SK-N-SH (cell line): ENCODE results near the gene CLCNKB. TPM values are rescaled to one million over a fixed set of nuclear protein-coding genes. Genes with fewer than 3 reads are reported as not detected.

Experiments used
- CTCF ChIA-PET: fragments of 300-600, 350-600 bp; formaldehyde crosslinking; extraction: SDS; loops from one replicate; lab custom pipeline; 2021; lab: Yijun Ruan, JAX
- POLR2A ChIA-PET: fragments of 350-600 bp; sonication (Branson Sonifier 250); formaldehyde crosslinking; extraction: SDS; loops from one replicate; lab custom pipeline; 2020; ENCODE audit warnings: antibody characterized with exemption, inconsistent platforms; lab: Yijun Ruan, JAX
- DNase-seq: peaks from one replicate; pipeline ENCODE4 v3.0.0; 2012
- H2AFZ ChIP-seq: fragments of 200-600 bp; sonication (generic); 2 replicates; pipeline ENCODE4 v1.8.1; 2016; ENCODE audit warnings: antibody characterized with exemption, mild to moderate bottlenecking, low read depth
- H3F3A ChIP-seq: fragments of 200-600 bp; sonication (generic); replicated peaks from 2 replicates; pipeline ENCODE3; 2016; ENCODE audit warnings: antibody characterized with exemption, mild to moderate bottlenecking; ENCODE audit not compliant: insufficient read depth
- H3K27ac ChIP-seq, 2 experiments: fragments of 200-500 bp in 1 of 2; fragments of 200-600 bp in 1 of 2; sonication (Bioruptor generic) in 1 of 2; sonication (generic), shearing (Covaris generic) in 1 of 2; 2 replicates each; pipeline versions ENCODE4 v1.5.1 to v1.6.1; 2014 to 2016; ENCODE audit warnings: low read depth in 2 of 2, inconsistent platforms in 1 of 2, low read length in 1 of 2, mild to moderate bottlenecking in 1 of 2, mixed read lengths in 1 of 2
- H3K27me3 ChIP-seq: fragments of 200-600 bp; sonication (generic), shearing (Covaris generic); 2 replicates; pipeline ENCODE4 v1.6.1; 2016; ENCODE audit warnings: mixed run types; ENCODE audit not compliant: insufficient read depth
- H3K36me3 ChIP-seq, 2 experiments: fragments of 200-500 bp in 1 of 2; fragments of 200-600 bp in 1 of 2; sonication (Bioruptor generic) in 1 of 2; sonication (generic) in 1 of 2; replicated peaks in 1 of 2; 2 replicates each; pipeline versions ENCODE3 to v1.5.1; 2014 to 2016; ENCODE audit warnings: low read length in 1 of 2, mild to moderate bottlenecking in 1 of 2; ENCODE audit not compliant: insufficient read depth in 2 of 2, control insufficient read depth in 1 of 2
- H3K4me1 ChIP-seq, 2 experiments: fragments of 200-500 bp in 1 of 2; fragments of 200-600 bp in 1 of 2; sonication (Bioruptor generic) in 1 of 2; sonication (generic), shearing (Covaris generic) in 1 of 2; 2 replicates each; pipeline versions ENCODE4 v1.5.1 to v1.6.1; 2014 to 2016; ENCODE audit warnings: low read depth in 1 of 2, low read length in 1 of 2, mixed run types in 1 of 2; ENCODE audit not compliant: insufficient read depth in 2 of 2, control insufficient read depth in 1 of 2
- H3K4me2 ChIP-seq: fragments of 200-600 bp; sonication (generic), shearing (Covaris generic); 2 replicates; pipeline ENCODE4 v1.6.1; 2017; ENCODE audit warnings: mixed run types
- H3K4me3 ChIP-seq, 2 experiments: fragments of 200-500 bp in 1 of 2; fragments of 200-600 bp in 1 of 2; sonication (Bioruptor generic) in 1 of 2; sonication (generic), shearing (Covaris generic) in 1 of 2; 2 replicates each; pipeline versions ENCODE4 v1.5.1 to v1.8.1; 2014 to 2016; ENCODE audit warnings: low read depth in 2 of 2, inconsistent platforms in 1 of 2, low read length in 1 of 2, mild to moderate bottlenecking in 1 of 2, mixed read lengths in 1 of 2, moderate library complexity in 1 of 2
- H3K79me2 ChIP-seq: fragments of 200-600 bp; sonication (generic); 2 replicates; pipeline ENCODE4 v1.8.1; 2017; ENCODE audit warnings: mild to moderate bottlenecking; ENCODE audit not compliant: insufficient read depth
- H3K9ac ChIP-seq: fragments of 200-600 bp; sonication (generic); 2 replicates; pipeline ENCODE4 v1.6.1; 2017; ENCODE audit warnings: mixed run types
- H3K9me2 ChIP-seq: fragments of 200-600 bp; sonication (generic); 2 replicates; pipeline ENCODE4 v1.6.1; 2017; ENCODE audit warnings: mixed run types
- H3K9me3 ChIP-seq: fragments of 200-600 bp; sonication (generic); 2 replicates; pipeline ENCODE4 v1.6.1; 2017; ENCODE audit warnings: mixed run types, mild to moderate bottlenecking, moderate library complexity
- H4K20me1 ChIP-seq: fragments of 200-600 bp; sonication (generic); 2 replicates; pipeline ENCODE4 v1.6.1; 2017; ENCODE audit warnings: mild to moderate bottlenecking, mixed run types; ENCODE audit not compliant: insufficient read depth
- CHD2 ChIP-seq: fragments of 150-350 bp; IDR thresholded peaks from 2 replicates; pipeline ENCODE4 v1.6.1; 2018; ENCODE audit warnings: low read length; ENCODE audit not compliant: partially characterized antibody
- CTCF ChIP-seq: fragments of 200-600 bp; sonication (generic); IDR thresholded peaks from 2 replicates; pipeline ENCODE4 v1.6.1; 2017; ENCODE audit warnings: antibody characterized with exemption, mild to moderate bottlenecking, moderate library complexity
- ELF1 ChIP-seq: IDR thresholded peaks from 2 replicates; pipeline ENCODE4 v1.4.0; 2012
- FOSL2 ChIP-seq: IDR thresholded peaks from 2 replicates; pipeline ENCODE4 v1.4.0; 2012; ENCODE audit warnings: low read depth, mild to moderate bottlenecking, moderate library complexity, borderline replicate concordance
- FOXJ3 ChIP-seq: sonication (generic); formaldehyde crosslinking; IDR thresholded peaks from 2 replicates; pipeline ENCODE4 v1.5.1; 2020; ENCODE audit warnings: mild to moderate bottlenecking, missing genetic modification reagents
- FOXM1 ChIP-seq: IDR thresholded peaks from 2 replicates; pipeline ENCODE4 v1.4.0; 2012; ENCODE audit warnings: low read depth, mild to moderate bottlenecking
- GABPA ChIP-seq: IDR thresholded peaks from 2 replicates; pipeline ENCODE4 v1.4.0; 2012; ENCODE audit warnings: low read depth, mild to moderate bottlenecking
- GATA2 ChIP-seq: sonication (generic); formaldehyde crosslinking; IDR thresholded peaks from 2 replicates; pipeline ENCODE4 v1.5.0; 2020; ENCODE audit warnings: mild to moderate bottlenecking, missing genetic modification reagents
- IRF3 ChIP-seq: fragments of 150-350 bp; IDR thresholded peaks from 2 replicates; pipeline ENCODE4 v1.6.1; 2016; ENCODE audit warnings: mild to moderate bottlenecking, low read depth, low read length
- MAX ChIP-seq: IDR thresholded peaks from 2 replicates; pipeline ENCODE4 v1.4.0; 2012; ENCODE audit warnings: low read depth
- MEF2A ChIP-seq: IDR thresholded peaks from 2 replicates; pipeline ENCODE4 v1.4.0; 2012; ENCODE audit warnings: low read depth, borderline replicate concordance
- NRF1 ChIP-seq: IDR thresholded peaks from 2 replicates; pipeline ENCODE4 v1.6.1; 2012; ENCODE audit warnings: low read depth, mild to moderate bottlenecking, low read length
- RCOR1 ChIP-seq: fragments of 150-350 bp; IDR thresholded peaks from 2 replicates; pipeline ENCODE4 v1.6.1; 2017; ENCODE audit warnings: antibody characterized with exemption, low read length
- SIN3A ChIP-seq: IDR thresholded peaks from 2 replicates; pipeline ENCODE4 v1.6.1; 2012; ENCODE audit warnings: low read depth, mild to moderate bottlenecking, low read length, moderate library complexity, borderline replicate concordance
- SMC3 ChIP-seq: IDR thresholded peaks from 2 replicates; pipeline ENCODE4 v1.6.1; 2012; ENCODE audit warnings: low read depth, low read length, improper control_type of control experiment
- USF2 ChIP-seq: fragments of 150-350 bp; IDR thresholded peaks from 2 replicates; pipeline ENCODE4 v1.6.1; 2017; ENCODE audit warnings: antibody characterized with exemption, low read length, low read depth, borderline replicate concordance
- YY1 ChIP-seq: IDR thresholded peaks from 2 replicates; pipeline ENCODE4 v1.4.0; 2012; ENCODE audit warnings: low read depth, mild to moderate bottlenecking
- ZBTB33 ChIP-seq: IDR thresholded peaks from 2 replicates; pipeline ENCODE4 v1.4.0; 2012; ENCODE audit warnings: low read depth, borderline replicate concordance
- WGBS: methylation state at CpG from one replicate; pipeline ENCODE4 v1.1.6; 2017; ENCODE audit warnings: low lambda C conversion rate; 5-methylcytosine and 5-hydroxymethylcytosine counted together
- polyA plus RNA-seq, 3 experiments: library from polyadenylated mRNA; depleted of rRNA; stranded (reverse); fragments of >200 nt; gene quantifications; 2 replicates each; pipeline ENCODE4 v1.2.3, GENCODE V29; 2012

CLCNKB gene
- polyA plus RNA-seq, 1 of the 3 experiments (the other 2 are of a cell fraction), result 0.41 TPM

- no peak for TF ChIP-seq CTCF
- TF ChIP-seq GABPA, result no peak
- TF ChIP-seq NRF1, result no peak
- TF ChIP-seq SIN3A, result no peak
Observed at GRCh38 chr1:16093611-16094010, 50.0 kb downstream of the CLCNKB start (continued).

GRCh38 chr1:16094453-16095158, 51.0 kb downstream of the CLCNKB start:
- H3K36me3 ChIP-seq, result no peaks in the 10 kb centered on the region
- H3K79me2 ChIP-seq, result no peaks in the 10 kb centered on the region
- POLR2A ChIA-PET, result no interaction called here
- H3K4me3 ChIP-seq, result no peak overlapping the region
- no peaks in the 10 kb centered on the region for H3K9me3 ChIP-seq
- 83% methylated on average over 20 of the region's 21 CpGs for WGBS
- no peaks in the 10 kb centered on the region for H3K27me3 ChIP-seq
- no peak overlapping the region for H3K4me2 ChIP-seq
- H3K4me1 ChIP-seq, result no peaks in the 10 kb centered on the region
- H2AFZ ChIP-seq, result no peak overlapping the region
- H4K20me1 ChIP-seq, result no peaks in the 10 kb centered on the region
- TF ChIP-seq ZBTB33 (no peak), NRF1 (no peak), RCOR1 (no peak), IRF3 (no peak), GATA2 (CRISPR knock-in tag) (no peak), ELF1 (no peak), CHD2 (no peak), SMC3 (no peak), FOXJ3 (CRISPR knock-in tag) (no peak), MEF2A (no peak), FOSL2 (no peak), CTCF (no peak), MAX (no peak), USF2 (no peak), FOXM1 (no peak), YY1 (no peak)
- H3K9me2 ChIP-seq, result no peaks in the 10 kb centered on the region
- H3F3A ChIP-seq, result no peaks in the 10 kb centered on the region
- no peak for DNase-seq
- H3K9ac ChIP-seq, result no peak overlapping the region
- CTCF ChIA-PET, result interaction anchor here (0.9 to 3.5 kb wide), 4 partner anchors 11 to 105 kb away, joined by 3 to 22 read pairs (median 12); no protein-coding TSS in a partner anchor
- no peak overlapping the region for H3K27ac ChIP-seq
